ENCODE measurements around the gene LIN7C. TPM values are rescaled to one million over a fixed set of nuclear protein-coding genes. Genes with fewer than 3 reads are reported as not detected.

The LIN7C gene
- total and polyA plus RNA-seq, 2 donors (not counting 1 experiment from before 2014, with no cell fraction given), result 6.2 to 24.2 TPM

GRCh38 chr11:27468995-27469695, 37.4 kb downstream of the LIN7C start:
- Histone ChIP-seq H2AFZ (ENCODE audit: insufficient read depth, low read depth, low read length, poor library complexity, severe bottlenecking) (no peak overlapping the region), H3K4me3 (ENCODE audit: control extremely low read depth in 1 of 5, extremely low read depth in 1 of 5, insufficient read depth in 1 of 5, low read depth in 2 of 5, low read length in 4 of 5) (no peak overlapping the region), H3K4me2 (replicated peaks; ENCODE audit: low read depth, low read length, poor library complexity, severe bottlenecking) (no peak overlapping the region), H3K9me3 (ENCODE audit: control extremely low read depth in 1 of 3, control insufficient read depth in 2 of 3, insufficient read depth in 1 of 3, low read length in 2 of 3) (no peaks in the 10 kb centered on the region), H3K79me2 (ENCODE audit: control insufficient read depth, insufficient read depth, low read length) (no peaks in the 10 kb centered on the region), H3K27me3 (replicated peaks in 1 of 4; ENCODE audit: control extremely low read depth in 1 of 4, control insufficient read depth in 3 of 4, insufficient read depth in 4 of 4, low read length in 3 of 4) (peaks cover 0 to 8% (median 0%) of the 10 kb centered on the region in 4 experiments), H3K27ac (ENCODE audit: low read length in 2 of 2) (no peak overlapping the region), H3K9ac (ENCODE audit: low read length) (no peak overlapping the region), H3K4me1 (ENCODE audit: control insufficient read depth in 2 of 2, insufficient read depth in 2 of 2, low read length in 2 of 2) (peaks cover 11% of the 10 kb centered on the region in 2 donors), H3K36me3 (replicated peaks in 1 of 2; ENCODE audit: control extremely low read depth in 1 of 2, control insufficient read depth in 1 of 2, extremely low read depth in 1 of 2, insufficient read depth in 2 of 2, low read length in 1 of 2) (no peaks in the 10 kb centered on the region), H4K20me1 (ENCODE audit: control insufficient read depth, insufficient read depth, low read length, poor library complexity, severe bottlenecking) (no peaks in the 10 kb centered on the region)
- TF ChIP-seq EZH2 (IDR thresholded peaks at IDR 0.05; ENCODE audit: borderline replicate concordance, insufficient read depth, low read depth, low read length, poor library complexity, severe bottlenecking) (no peak), CTCF (IDR thresholded peaks at IDR 0.05) (no peak)
- ChIA-PET CTCF (interaction anchor here (0.7 kb wide), 1 partner anchor 25 kb away, joined by 4 read pairs; no protein-coding TSS in a partner anchor), POLR2A (no interaction called here)
- DNase-seq, result no peak
- H3K4me3 Mint-ChIP-seq, result no peak overlapping the region
- peaks cover 22% of the 10 kb centered on the region for H3K4me1 Mint-ChIP-seq
- ATAC-seq (ENCODE audit: low read depth), result no peak
- intact Hi-C loops (cut with micrococcal nuclease), result no loop called here
- H3K27ac Mint-ChIP-seq, result no peak overlapping the region
- H3K9me3 Mint-ChIP-seq (ENCODE audit: insufficient read depth), result no peaks in the 10 kb centered on the region
- peaks cover 11% of the 10 kb centered on the region for H3K27me3 Mint-ChIP-seq
- 100% methylated on average over 3 of the region's 8 CpGs for WGBS (ENCODE audit: insufficient coverage)

- H2AFZ ChIP-seq (ENCODE audit: insufficient read depth, low read depth, low read length, poor library complexity, severe bottlenecking), result no peak overlapping the region
- ATAC-seq (ENCODE audit: low read depth), result no peak
- no peak overlapping the region for H3K27ac Mint-ChIP-seq
Measured at GRCh38 chr11:27468209-27468994, 38.2 kb downstream of the LIN7C start.

More at GRCh38 chr11:27468209-27468994, 38.2 kb downstream of the LIN7C start:
- no peak for DNase-seq
- no peak for TF ChIP-seq CTCF (IDR thresholded peaks at IDR 0.05)
- H3K27me3 ChIP-seq (replicated peaks in 1 of 4; ENCODE audit: control extremely low read depth in 1 of 4, control insufficient read depth in 3 of 4, insufficient read depth in 4 of 4, low read length in 3 of 4), result peaks cover 0 to 8% (median 1%) of the 10 kb centered on the region in 4 experiments
- H3K4me3 Mint-ChIP-seq, result no peak overlapping the region
- H4K20me1 ChIP-seq (ENCODE audit: control insufficient read depth, insufficient read depth, low read length, poor library complexity, severe bottlenecking), result no peaks in the 10 kb centered on the region
- 62% methylated on average over 2 of the region's 5 CpGs for WGBS (ENCODE audit: insufficient coverage)
- H3K4me1 Mint-ChIP-seq, result peaks cover 22% of the 10 kb centered on the region
- CTCF ChIA-PET, result interaction anchor here (0.7 to 0.8 kb wide), 2 partner anchors 18 to 25 kb away, joined by 3 to 4 read pairs; no protein-coding TSS in a partner anchor
- H3K9ac ChIP-seq (ENCODE audit: low read length), result no peak overlapping the region
- POLR2A ChIA-PET, result no interaction called here
- no peak overlapping the region for H3K4me3 ChIP-seq (ENCODE audit: control extremely low read depth in 1 of 5, extremely low read depth in 1 of 5, insufficient read depth in 1 of 5, low read depth in 2 of 5, low read length in 4 of 5)
- intact Hi-C loops (cut with micrococcal nuclease), result no loop called here
- no peaks in the 10 kb centered on the region for H3K9me3 ChIP-seq (ENCODE audit: control extremely low read depth in 1 of 3, control insufficient read depth in 2 of 3, insufficient read depth in 1 of 3, low read length in 2 of 3)
- peaks cover 11% of the 10 kb centered on the region for H3K27me3 Mint-ChIP-seq
- peaks cover 11% of the 10 kb centered on the region in 2 donors for H3K4me1 ChIP-seq (ENCODE audit: control insufficient read depth in 2 of 2, insufficient read depth in 2 of 2, low read length in 2 of 2)
- no peaks in the 10 kb centered on the region for H3K79me2 ChIP-seq (ENCODE audit: control insufficient read depth, insufficient read depth, low read length)
- H3K36me3 ChIP-seq (replicated peaks in 1 of 2; ENCODE audit: control extremely low read depth in 1 of 2, control insufficient read depth in 1 of 2, extremely low read depth in 1 of 2, insufficient read depth in 2 of 2, low read length in 1 of 2), result no peaks in the 10 kb centered on the region
- no peaks in the 10 kb centered on the region for H3K9me3 Mint-ChIP-seq (ENCODE audit: insufficient read depth)
- no peak overlapping the region for H3K4me2 ChIP-seq (replicated peaks; ENCODE audit: low read depth, low read length, poor library complexity, severe bottlenecking)
- H3K27ac ChIP-seq (ENCODE audit: low read length in 2 of 2), result no peak overlapping the region
